AG10803 (cell line): Measurements from ENCODE around the gene YES1.

Source experiments
- DNase-seq: peaks from one replicate; pipeline ENCODE4 v3.0.0; 2010; ENCODE audit warnings: low read depth
- H3K4me3 ChIP-seq: 2 replicates; pipeline ENCODE4 v1.5.1; 2011; ENCODE audit warnings: mild to moderate bottlenecking, low read length, control low read depth
- TF ChIP-seq, protein P1 (sequence below): conservative IDR thresholded peaks from 2 replicates; pipeline ENCODE4 v1.5.1; 2011; ENCODE audit warnings: mild to moderate bottlenecking, low read length, control low read depth, inconsistent platforms

YES1 gene

DNA sequence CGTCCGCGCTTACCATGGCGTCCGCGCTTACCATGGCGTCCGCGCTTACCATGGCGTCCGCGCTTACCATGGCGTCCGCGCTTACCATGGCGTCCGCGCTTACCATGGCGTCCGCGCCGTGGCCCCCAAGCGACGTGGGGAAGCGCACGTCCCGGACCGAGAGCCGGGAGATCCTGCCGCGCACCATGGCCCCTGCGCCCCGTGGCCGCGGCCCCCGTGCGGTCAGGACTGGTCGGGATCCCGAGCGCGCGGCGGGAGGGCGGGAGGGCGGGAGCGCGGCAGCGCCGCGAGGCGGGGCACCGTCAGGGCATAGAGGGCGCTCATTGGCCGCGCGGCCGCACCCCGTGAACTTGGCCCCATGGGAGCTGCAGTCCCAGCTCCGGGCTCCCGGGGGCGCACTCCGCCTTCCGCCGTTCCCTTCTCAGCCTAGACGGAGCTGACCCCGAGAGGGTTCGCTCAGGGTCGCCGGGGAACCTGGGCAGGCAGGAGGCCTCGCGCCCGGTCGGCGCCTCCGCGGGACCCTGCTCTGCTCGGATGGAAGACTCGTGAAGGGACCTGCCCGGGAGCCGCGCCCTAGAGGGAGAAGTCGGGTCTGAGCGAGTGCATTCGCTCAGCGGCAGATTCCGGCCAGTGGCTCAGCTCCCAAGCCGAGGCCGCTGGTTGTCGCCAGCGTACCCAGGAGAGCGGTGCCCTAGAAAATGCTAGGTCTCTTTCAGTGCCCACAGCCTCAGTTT, 99.5 kb downstream of the YES1 start, which contains the start of gene ENOSF1:
Gene ENOSF1 (minus strand): TSS at position 230 of the 734 bp plus-strand sequence. CDS start 43 bp downstream, at position 187.
- TF ChIP-seq, protein P1, sequence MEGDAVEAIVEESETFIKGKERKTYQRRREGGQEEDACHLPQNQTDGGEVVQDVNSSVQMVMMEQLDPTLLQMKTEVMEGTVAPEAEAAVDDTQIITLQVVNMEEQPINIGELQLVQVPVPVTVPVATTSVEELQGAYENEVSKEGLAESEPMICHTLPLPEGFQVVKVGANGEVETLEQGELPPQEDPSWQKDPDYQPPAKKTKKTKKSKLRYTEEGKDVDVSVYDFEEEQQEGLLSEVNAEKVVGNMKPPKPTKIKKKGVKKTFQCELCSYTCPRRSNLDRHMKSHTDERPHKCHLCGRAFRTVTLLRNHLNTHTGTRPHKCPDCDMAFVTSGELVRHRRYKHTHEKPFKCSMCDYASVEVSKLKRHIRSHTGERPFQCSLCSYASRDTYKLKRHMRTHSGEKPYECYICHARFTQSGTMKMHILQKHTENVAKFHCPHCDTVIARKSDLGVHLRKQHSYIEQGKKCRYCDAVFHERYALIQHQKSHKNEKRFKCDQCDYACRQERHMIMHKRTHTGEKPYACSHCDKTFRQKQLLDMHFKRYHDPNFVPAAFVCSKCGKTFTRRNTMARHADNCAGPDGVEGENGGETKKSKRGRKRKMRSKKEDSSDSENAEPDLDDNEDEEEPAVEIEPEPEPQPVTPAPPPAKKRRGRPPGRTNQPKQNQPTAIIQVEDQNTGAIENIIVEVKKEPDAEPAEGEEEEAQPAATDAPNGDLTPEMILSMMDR = peak; percentile 55
- H3K4me3 ChIP-seq = peak within 1 kb of the TSS; percentile 78
- DNase-seq = peak; percentile 79

DNA sequence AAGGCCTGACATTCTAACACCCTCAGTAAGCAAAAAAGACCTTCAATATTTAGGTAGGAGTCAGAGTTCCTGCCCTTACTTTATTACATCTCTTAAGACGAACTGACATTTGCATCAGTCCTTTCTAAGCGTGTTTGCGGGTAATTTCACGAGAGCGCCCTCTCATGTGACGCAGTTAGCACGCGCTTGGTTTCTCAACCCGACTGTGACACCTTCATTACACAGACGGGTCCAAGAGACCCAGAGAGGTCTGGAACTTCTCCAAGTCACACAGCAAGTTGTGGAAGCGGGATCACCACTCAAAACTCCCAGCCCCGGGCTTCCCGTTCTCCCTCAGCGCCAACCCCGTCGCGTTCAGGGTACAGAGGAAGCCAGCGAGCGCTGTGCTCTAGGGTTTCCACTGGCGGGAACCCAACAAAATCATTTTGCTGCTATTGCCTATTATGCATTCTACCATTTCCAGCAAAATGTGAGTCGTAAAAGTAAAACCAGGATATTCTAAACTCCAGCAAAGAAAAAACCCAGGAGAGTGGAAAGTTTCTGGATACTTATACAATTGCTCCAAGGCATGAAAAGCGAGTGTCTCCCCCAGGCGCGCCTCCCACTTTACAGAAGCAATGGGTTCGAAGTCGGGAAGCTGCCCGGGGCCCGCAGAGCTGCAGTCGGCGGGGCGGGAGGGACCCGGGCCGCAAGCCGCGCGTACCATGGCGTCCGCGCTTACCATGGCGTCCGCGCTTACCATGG, 100.2 kb downstream of the YES1 start:
- peak overlapping the region; percentile 78 for H3K4me3 ChIP-seq
- TF ChIP-seq, protein P1 = peak; percentile 13; the same call in 1 of the 2 replicates
- peak; percentile 90 for DNase-seq

DNA sequence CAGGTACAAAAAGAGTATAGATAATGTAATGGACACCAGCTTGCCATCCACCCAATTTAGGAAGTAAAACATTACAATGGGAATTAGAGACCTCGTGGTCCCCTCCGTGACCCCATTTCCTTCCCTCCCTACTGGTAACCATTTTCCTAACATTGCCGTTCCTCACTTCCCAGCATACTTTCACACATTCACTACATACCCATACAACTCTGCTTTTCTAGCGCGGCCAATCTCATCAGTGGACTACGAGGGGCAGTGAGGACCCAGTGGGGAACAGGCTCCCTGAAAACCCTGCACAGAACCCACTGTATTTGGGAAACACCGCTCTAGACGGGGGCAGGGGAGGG, 100.8 kb downstream of the YES1 start:
- H3K4me3 ChIP-seq = peak overlapping the region; percentile 78
- no peak for DNase-seq
- TF ChIP-seq, protein P1 = no peak

DNA sequence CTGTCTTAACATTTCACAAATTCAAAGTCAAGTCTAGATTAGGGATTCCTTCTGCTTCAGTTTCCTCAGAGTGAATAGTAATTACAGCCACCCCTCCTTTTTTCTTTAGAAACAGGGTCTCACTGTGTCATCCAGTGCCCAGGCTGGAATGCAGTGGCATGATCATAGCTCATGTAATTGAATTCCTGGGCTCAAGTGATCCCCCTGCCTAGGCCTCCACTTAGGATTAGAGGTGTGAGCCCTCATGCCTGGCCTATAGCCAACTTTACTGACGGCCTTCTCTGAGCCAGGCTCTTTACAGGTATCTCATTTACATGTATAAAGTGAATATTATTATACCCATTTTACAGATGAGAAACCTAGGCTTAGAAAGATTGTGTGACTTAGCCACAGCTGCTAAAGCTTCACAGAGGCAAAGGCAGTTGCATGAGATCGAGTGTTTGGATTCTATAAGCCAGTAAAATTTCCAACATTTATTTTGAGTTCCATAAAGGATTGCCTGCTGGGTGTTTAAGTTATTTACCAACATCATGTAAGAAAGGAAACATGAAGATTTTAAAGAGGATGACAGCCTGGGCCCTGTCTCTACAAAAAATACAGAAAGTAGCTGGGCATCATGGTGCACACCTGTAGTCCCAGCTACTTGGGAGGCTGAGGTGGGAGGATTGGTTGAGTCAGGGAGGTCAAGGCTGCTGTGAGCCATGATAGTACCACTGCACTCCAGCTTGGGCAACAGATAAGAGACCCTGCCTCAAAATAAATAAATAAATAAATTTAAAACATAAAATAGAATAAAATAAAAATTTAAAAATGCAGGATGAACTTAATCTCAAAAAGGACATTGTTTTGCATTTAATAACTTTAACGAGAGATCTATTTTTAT, 101.4 kb downstream of the YES1 start:
- peak overlapping the region; percentile 78 for H3K4me3 ChIP-seq
- TF ChIP-seq, protein P1 = no peak
- DNase-seq = no peak

DNA sequence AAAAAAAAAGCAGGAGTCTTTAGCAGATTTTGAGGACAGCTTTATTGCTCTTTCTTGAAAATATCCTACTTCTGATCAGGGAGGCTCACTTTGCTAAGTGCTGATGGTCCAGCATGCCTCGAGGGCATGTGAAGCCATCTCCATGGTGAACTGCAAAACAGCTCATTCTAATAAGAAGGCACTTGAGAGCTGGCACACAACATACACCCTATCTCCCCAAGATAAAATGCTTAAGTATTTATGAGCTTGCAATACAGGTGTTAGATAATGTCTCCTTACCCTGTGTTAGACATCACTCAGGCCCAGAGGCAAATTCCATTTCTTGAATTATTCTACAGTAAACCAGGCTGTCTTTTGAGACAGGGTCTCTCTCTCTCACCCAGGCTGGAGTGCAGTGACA, 102.3 kb downstream of the YES1 start:
- H3K4me3 ChIP-seq = no peak overlapping the region
- TF ChIP-seq, protein P1 = no peak
- no peak for DNase-seq

DNA sequence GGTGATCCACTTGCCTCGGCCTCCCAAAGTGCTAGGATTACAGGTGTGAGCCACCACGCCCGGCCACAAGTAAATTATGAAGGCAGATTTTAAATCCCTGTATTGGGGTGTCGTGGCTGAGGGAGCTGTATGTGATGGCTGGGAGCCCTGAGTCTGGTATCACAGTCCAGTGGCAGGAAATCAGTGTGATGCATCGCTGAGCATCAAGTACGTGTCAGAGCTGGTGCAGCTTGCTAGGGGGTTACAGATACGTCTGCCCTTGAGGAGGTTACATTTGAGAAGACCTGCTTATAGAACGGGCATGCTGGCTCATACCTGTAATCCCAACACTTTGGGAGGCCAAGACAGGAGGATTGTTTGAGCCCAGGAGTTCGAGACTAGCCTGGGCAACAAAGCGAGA, 103.9 kb downstream of the YES1 start:
- TF ChIP-seq, protein P1 = no peak
- no peak for DNase-seq
- no peak overlapping the region for H3K4me3 ChIP-seq
